Posterior vena cava (tissue), 2 donors: Measurements from ENCODE around the gene DPH2. TPM values are rescaled to one million over a fixed set of nuclear protein-coding genes. Genes with fewer than 3 reads are reported as not detected.
A peak's percentile ranks its signal among the peaks of the same experiment; 100 is the strongest.

Experiments used
- DNase-seq: peaks from one replicate; pipeline ENCODE4 v3.0.0-alpha.2; 2020; ENCODE audit warnings: low spot score
- intact Hi-C, 2 donors: fragments of 100-400 bp; cut with DNase I; formaldehyde crosslinking; loops; one replicate each; pipeline versions ENCODE4 v1.14.1 to v1.14.2; 2022 to 2023
- total RNA-seq, 2 donors: library from RNA; stranded (reverse); fragmentation: NEBNext Ultra II Directional; extraction: Animal tissue kit (Norgen Biotek cat#: 25700); gene quantifications; one replicate each; pipeline ENCODE4 v1.2.1, GENCODE V29; 2021
- donor health status: DM: yes; HTN: yes; CAD: no.
- donor health status: DM: yes; HTN: yes; CAD: no.

Gene DPH2
- total RNA-seq, 2 donors from 2014 or later: 13.5 to 14.5 TPM

DNA sequence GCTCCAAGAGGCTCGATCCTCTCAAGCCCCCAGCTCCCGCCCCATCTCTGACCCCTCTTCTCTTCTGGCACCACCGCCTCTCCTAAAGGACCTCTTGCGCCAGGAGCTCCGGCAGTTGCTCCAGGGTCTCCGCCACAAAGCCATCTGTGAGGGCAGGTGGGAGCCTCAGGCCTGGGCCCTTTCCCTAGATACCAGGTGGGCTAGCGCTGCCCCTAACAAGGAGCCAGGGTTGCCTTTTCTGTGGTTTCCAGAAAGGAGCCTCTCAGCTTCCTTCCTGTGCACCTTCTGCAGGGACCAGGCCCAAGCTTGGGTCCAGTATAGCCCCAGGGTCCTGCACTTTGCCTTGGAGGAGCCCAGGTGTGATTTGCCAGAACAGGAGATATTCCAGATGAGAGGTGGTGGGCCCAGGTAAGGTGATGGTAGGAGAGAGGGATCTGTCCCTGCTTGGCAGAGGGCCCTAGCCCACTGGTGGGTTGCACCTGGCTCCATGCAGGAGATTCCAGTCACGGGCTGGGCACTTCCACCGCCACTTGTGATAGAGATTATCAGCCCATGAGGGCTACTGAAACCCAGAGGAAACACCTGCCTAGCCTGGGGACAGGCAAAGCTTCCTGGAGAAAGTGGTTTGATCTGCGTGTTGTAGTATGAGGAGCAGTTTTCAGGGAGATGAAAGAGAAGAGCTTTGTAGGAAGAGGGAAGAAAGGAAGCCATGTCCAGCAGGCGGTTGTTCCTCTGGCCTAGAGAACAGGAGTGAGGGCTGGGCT lies 22.6 kb downstream of the DPH2 start:
- DNase-seq: no peak
- intact Hi-C loops: loop anchor here in 1 of 2 donors (5.0 kb wide), 1 partner anchor 440 kb away; no protein-coding TSS in a partner anchor

GRCh38 chr1:43993206-43993914 lies 23.6 kb downstream of the DPH2 start:
- no peak for DNase-seq
- intact Hi-C loops: loop anchor here in 1 of 2 donors (5.0 kb wide), 1 partner anchor 441 kb away; no protein-coding TSS in a partner anchor

DNA sequence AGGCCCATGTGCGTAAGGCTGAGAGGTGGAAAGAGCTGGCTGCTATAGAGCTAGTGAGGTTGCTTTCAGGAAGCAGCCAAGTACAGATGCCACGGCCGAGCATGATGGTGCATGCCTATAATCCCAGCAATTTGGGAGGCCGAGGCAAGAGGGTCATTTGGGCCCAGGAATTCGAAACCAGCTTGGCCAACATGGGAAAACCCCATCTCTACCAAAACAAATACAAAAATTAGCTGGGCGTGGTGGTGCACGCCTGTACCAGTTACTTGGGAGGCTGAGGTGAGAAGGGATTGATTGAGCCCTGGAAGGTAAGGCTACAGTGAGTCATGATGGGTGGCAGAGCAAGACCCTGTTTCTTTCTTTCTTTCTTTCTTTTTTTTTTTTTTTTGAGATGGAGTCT lies 24.3 kb downstream of the DPH2 start:
- no peak for DNase-seq
- intact Hi-C loops: loop anchor here in 1 of 2 donors (5.0 kb wide), 1 partner anchor 442 kb away; no protein-coding TSS in a partner anchor

DNA sequence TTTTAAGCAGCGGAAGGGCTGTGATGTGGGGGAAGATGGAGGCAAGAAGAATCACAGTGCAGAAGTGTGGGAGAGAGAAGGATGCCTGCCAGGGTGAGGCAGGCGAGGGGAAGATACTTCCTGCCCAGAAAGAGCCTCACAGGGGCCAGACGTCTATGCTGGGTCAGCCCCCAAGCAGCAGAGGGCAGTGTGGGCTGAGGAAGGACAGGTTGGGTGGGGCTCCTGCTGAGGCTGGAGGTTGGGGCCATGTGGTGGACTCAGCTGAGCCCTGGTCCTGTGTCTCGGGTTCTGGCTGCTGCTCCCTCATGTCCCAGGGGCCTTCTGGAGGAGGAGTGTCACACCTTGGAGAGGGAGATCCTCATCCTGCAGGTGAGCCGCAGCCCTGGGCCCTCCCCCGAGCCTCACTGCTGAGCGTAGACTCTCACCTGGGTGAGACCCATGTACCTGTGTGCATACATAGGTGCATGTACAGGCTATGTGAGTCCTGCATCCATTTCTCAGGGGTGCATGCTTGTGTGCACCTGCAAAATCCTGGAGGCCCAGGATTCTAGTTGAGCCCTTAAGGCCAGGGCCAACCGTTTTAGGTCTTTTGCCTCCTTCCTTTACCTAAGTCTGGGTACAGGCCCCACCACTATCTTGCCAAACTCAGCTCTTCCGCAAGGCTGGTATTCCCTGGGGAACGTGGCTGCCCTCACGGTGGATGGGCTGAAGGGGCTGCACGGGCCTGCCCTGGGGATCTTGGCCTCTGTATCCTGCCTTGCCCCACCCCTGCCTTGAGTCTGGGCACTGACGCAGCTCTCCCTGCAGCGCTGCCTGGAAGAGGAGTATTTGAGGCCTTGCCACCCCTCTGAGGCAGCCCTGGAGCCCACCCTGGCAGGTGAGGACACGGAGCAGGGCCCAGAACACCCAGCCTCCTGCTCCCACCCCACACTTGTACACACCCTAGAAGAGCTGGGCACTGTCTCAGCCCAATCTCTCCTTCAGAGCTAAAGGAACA lies 25.3 kb downstream of the DPH2 start:
- intact Hi-C loops: loop anchor here (5.0 kb wide), 2 partner anchors 37 to 443 kb away; partner anchors contain the start of gene SLC6A9 (in 1 of the 2)
- DNase-seq: no peak

DNA sequence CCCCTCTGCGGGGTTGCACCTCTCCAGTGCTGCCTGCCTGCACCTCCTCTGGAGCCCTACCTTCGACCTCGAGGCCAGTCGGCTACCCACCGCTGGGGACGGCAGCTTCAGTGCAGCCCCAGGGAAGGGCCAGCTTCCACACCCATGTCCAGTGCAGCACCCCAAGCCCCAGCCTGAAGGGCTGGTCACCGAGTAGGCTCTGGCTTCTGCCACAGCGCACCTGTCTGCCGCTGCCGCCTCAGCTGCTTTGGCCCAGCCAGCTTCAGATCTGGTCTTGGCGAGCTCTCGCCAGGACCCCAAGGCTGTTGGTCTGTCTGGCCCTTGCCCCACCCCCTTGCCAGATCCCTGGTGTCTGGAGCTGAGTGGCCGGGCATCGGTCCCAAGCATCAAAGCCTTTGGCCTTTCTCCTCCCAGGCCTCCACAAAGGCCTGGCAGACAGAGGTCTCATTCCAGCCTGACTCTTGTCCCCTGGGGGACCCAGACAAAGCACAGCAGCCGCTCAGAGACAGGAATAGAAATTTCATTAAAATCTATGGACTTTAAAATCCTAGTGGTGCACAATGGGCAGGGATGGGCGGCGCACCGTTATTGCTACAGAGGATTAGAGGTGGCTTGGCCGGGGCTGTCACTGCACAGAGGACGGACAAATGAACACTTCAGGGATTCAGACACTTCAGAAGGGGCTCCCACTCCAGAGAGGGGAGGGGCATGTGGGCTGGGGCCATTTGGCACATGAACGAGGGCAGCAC lies 26.3 kb downstream of the DPH2 start:
- no peak for DNase-seq
- intact Hi-C loops: loop anchor here in 1 of 2 donors (5.0 kb wide), 1 partner anchor 36 kb away; the partner anchor contains the start of gene SLC6A9

GRCh38 chr1:43996733-43997115 lies 26.9 kb downstream of the DPH2 start:
- intact Hi-C loops: loop anchor here in 1 of 2 donors (5.0 kb wide), 1 partner anchor 36 kb away; the partner anchor contains the start of gene SLC6A9
- DNase-seq: no peak

- intact Hi-C loops: loop anchor here in 1 of 2 donors (5.0 kb wide), 1 partner anchor 35 kb away; the partner anchor contains the start of gene SLC6A9
Measured at GRCh38 chr1:43997295-43997999, 27.6 kb downstream of the DPH2 start.

GRCh38 chr1:43998000-43998378 lies 28.2 kb downstream of the DPH2 start:
- intact Hi-C loops: loop anchor here in 1 of 2 donors (5.0 kb wide), 1 partner anchor 34 kb away; the partner anchor contains the start of gene SLC6A9

More at GRCh38 chr1:43997295-43997999, 27.6 kb downstream of the DPH2 start:
- DNase-seq: no peak

GRCh38 chr1:43999455-43999854 lies 29.6 kb downstream of the DPH2 start:
- intact Hi-C loops: loop anchor here in 1 of 2 donors (5.0 kb wide), 1 partner anchor 33 kb away; the partner anchor contains the start of gene SLC6A9
- no peak for DNase-seq

More at GRCh38 chr1:43998000-43998378, 28.2 kb downstream of the DPH2 start:
- no peak for DNase-seq

DNA sequence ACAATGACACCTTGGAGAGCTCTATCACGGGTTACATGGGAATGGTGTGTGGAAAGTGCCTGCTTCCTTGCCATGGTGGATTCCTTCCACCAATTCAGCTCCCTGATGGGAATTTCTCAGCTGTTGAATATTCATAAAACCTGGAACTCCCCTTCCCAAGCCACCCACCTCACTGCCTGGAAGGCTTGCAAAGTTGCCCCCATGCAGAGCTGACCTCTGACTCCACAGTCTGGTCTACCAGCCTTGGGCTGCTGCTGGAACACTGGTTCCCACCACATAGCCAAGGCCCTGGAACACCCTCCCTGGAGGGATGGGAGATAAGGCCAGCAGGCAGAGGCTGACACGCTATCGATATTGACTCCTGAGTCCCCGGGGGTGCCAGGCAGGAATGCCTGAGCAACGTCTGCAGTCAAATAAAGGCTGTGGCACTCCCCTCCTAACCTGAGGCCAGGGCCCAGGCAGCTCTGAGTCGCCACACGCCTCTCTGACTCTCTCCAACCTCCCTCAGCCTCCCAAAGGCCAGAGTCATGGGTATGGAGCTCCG lies 30.4 kb downstream of the DPH2 start:
- intact Hi-C loops: loop anchor here in 1 of 2 donors (5.0 kb wide), 1 partner anchor 47 kb away; no protein-coding TSS in a partner anchor
- no peak for DNase-seq

- DNase-seq: peak; percentile 64
- intact Hi-C loops: loop anchor here in 1 of 2 donors (5.0 kb wide), 1 partner anchor 45 kb away; no protein-coding TSS in a partner anchor
Measured at GRCh38 chr1:44002165-44002564, 32.4 kb downstream of the DPH2 start.

- intact Hi-C loops: loop anchor here in 1 of 2 donors (5.0 kb wide), 1 partner anchor 45 kb away; no protein-coding TSS in a partner anchor
- no peak for DNase-seq
Measured at GRCh38 chr1:44002606-44003157, 32.9 kb downstream of the DPH2 start.

DNA sequence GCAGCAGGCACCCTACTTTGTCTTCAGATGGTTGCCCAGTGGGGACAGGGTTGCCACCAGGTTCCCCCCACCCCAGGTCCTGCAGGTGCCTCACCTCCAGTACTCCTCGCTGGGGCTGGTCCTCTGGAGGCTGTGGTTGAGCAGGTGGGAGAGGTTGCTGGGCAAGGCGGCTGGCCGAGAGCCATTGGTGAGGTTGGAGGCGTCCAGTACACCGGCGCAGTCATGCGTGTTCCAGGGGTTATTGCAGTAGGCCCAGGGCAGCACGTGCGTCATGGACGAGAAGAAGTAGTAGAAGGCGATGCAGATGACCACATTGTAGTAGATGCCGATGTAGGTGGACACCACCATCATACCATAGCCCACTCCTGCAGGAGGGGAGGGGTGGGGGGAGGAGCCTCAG lies 38.4 kb downstream of the DPH2 start:
- intact Hi-C loops: loop anchor here in 1 of 2 donors (5.0 kb wide), 1 partner anchor 39 kb away; no protein-coding TSS in a partner anchor

DNA sequence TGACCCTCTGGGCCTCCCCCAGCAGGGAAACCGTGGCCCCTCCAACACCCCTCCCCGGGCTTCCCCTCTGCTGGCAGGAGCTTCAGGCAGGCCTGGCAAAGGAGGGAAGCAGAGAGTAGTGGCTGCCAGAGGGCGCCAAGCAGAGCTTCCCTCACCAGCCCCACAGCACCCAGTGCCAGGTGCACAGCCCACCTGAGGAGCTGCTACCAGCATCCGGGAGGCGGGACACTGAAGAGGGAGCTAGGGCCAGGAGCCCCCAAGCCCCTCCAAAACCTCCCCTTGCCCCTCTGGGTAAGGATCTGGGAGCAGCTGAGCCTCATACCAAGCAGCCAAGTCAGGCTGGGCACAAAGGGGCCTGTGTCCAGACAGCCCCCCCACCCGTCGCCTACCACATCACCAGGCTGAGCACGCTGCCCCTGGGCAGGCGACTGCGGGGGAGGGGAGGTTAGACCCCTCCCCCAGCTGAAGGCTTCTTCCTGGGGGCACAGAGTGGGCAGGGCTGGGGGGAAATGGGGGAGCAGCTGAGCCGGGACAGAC lies 41.2 kb downstream of the DPH2 start:
- intact Hi-C loops: no loop called here
- DNase-seq: no peak

More for the DNA sequence above, 38.4 kb downstream of the DPH2 start:
- no peak for DNase-seq

- DNase-seq: no peak
- intact Hi-C loops: no loop called here
Measured at GRCh38 chr1:44012404-44012803, 42.6 kb downstream of the DPH2 start.

DNA sequence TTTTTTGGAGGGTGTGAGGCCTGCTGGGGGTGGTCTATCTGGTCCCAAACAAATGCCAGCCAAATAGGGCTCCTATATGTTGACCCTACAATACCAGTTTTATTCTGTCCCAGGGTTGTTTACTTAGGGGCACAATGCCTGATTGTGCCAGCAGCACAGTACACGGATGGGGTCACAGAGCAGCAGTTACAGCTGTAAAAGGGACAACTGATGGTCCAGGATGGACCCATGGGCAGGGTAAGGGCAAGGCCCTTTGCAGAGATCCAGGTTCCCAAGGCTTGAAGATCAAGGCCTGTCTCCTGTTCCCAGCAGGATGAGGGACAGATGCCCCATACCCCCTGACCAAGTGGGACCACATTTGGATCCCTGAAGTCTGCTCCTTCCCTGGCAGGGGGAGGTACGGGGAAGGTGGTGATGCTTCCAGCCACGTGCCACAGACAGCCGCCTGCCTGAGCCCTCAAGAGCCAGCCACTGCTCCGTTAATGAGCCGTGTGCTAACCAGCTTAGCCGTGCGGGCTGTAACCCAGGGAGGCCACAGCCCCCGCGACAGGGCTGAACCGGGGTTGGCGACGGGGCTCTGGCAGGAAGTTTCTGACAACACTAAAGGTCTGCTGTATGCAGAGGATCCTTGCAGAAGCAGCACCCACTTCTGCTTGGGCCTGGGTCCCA lies 43.3 kb downstream of the DPH2 start:
- DNase-seq: peak; percentile 66
- intact Hi-C loops: no loop called here
